ENCODE results near the gene ZNFX1. TPM values are rescaled to one million over a fixed set of nuclear protein-coding genes. Genes with fewer than 3 reads are reported as not detected.
"Not testable (repeated sequence)": the region's sequence is repeated elsewhere in the genome, so short reads cannot be mapped to it uniquely, and the experiment has no call there.

Gene ZNFX1
- total and polyA plus RNA-seq, 2 experiments from 2014 or later: 47.3 to 50.7 TPM

GRCh38 chr20:49316704-49317103 lies 38.8 kb upstream of the ZNFX1 start:
- Histone ChIP-seq H3K4me1 (ENCODE audit: insufficient read depth) (peaks cover 8% of the 10 kb centered on the region), H3K79me2 (ENCODE audit: insufficient read depth) (no peaks in the 10 kb centered on the region), H3K4me2 (ENCODE audit: unreplicated experiment) (no peak overlapping the region), H3K27me3 (replicated peaks; ENCODE audit: insufficient read depth) (peaks cover 57% of the 10 kb centered on the region), H3F3A (ENCODE audit: insufficient read depth) (no peaks in the 10 kb centered on the region), H3K4me3 (no peak overlapping the region), H3K36me3 (ENCODE audit: low read depth) (no peaks in the 10 kb centered on the region), H3K9ac (no peak overlapping the region), H3K9me2 (ENCODE audit: insufficient read depth) (no peaks in the 10 kb centered on the region), H4K20me1 (ENCODE audit: insufficient read depth) (no peaks in the 10 kb centered on the region), H2AFZ (no peak overlapping the region), H3K9me3 (ENCODE audit: low read depth) (no peaks in the 10 kb centered on the region), H3K27ac (no peak overlapping the region)
- 37 to 39% methylated on average over 2 of the region's 2 CpGs for WGBS, 2 experiments (ENCODE audit: low coverage in 1 of 2, low lambda C conversion rate in 2 of 2, missing lambda C conversion rate in 2 of 2)
- no peak for DNase-seq
- TF ChIP-seq EZH2 (IDR thresholded peaks at IDR 0.05; ENCODE audit: insufficient read depth, poor library complexity, severe bottlenecking): no peak
- no peak for TF ChIP-seq EZH2phosphoT487 (IDR thresholded peaks at IDR 0.05; ENCODE audit: insufficient read depth, low read depth)
- in situ Hi-C loops (cut with MboI): no loop called here

GRCh38 chr20:49315580-49315979 lies 37.7 kb upstream of the ZNFX1 start:
- Histone ChIP-seq H2AFZ (no peak overlapping the region), H3K27me3 (replicated peaks; ENCODE audit: insufficient read depth) (peaks cover 57% of the 10 kb centered on the region), H3K4me1 (ENCODE audit: insufficient read depth) (peaks cover 8% of the 10 kb centered on the region), H3K9me2 (ENCODE audit: insufficient read depth) (no peaks in the 10 kb centered on the region), H3K4me3 (no peak overlapping the region), H3K79me2 (ENCODE audit: insufficient read depth) (no peaks in the 10 kb centered on the region), H3F3A (ENCODE audit: insufficient read depth) (no peaks in the 10 kb centered on the region), H3K9ac (no peak overlapping the region), H4K20me1 (ENCODE audit: insufficient read depth) (no peaks in the 10 kb centered on the region), H3K4me2 (ENCODE audit: unreplicated experiment) (no peak overlapping the region), H3K9me3 (ENCODE audit: low read depth) (no peaks in the 10 kb centered on the region), H3K36me3 (ENCODE audit: low read depth) (no peaks in the 10 kb centered on the region), H3K27ac (no peak overlapping the region)
- WGBS, 2 experiments (ENCODE audit: low coverage in 1 of 2, low lambda C conversion rate in 2 of 2, missing lambda C conversion rate in 2 of 2): 97% methylated on average over 1 of the region's 1 CpG
- DNase-seq: no peak
- no peak for TF ChIP-seq EZH2phosphoT487 (IDR thresholded peaks at IDR 0.05; ENCODE audit: insufficient read depth, low read depth)
- no peak for TF ChIP-seq EZH2 (IDR thresholded peaks at IDR 0.05; ENCODE audit: insufficient read depth, poor library complexity, severe bottlenecking)
- in situ Hi-C loops (cut with MboI): no loop called here

GRCh38 chr20:49314052-49314451 lies 36.2 kb upstream of the ZNFX1 start:
- H3K36me3 ChIP-seq (ENCODE audit: low read depth); DNase-seq; H3K9me2 ChIP-seq (ENCODE audit: insufficient read depth); in situ Hi-C loops (cut with MboI); H3K4me2 ChIP-seq (ENCODE audit: unreplicated experiment); H3F3A ChIP-seq (ENCODE audit: insufficient read depth); H3K79me2 ChIP-seq (ENCODE audit: insufficient read depth); H2AFZ ChIP-seq; H4K20me1 ChIP-seq (ENCODE audit: insufficient read depth); H3K4me3 ChIP-seq; H3K9ac ChIP-seq; H3K4me1 ChIP-seq (ENCODE audit: insufficient read depth); H3K27ac ChIP-seq; H3K9me3 ChIP-seq (ENCODE audit: low read depth): not testable (repeated sequence)
- peaks cover 46% of the 10 kb centered on the region for H3K27me3 ChIP-seq (replicated peaks; ENCODE audit: insufficient read depth)
- 31 to 34% methylated on average over 2 of the region's 2 CpGs for WGBS, 2 experiments (ENCODE audit: low coverage in 1 of 2, low lambda C conversion rate in 2 of 2, missing lambda C conversion rate in 2 of 2)

GRCh38 chr20:49313283-49313682 lies 35.4 kb upstream of the ZNFX1 start:
- H3K9ac ChIP-seq: no peak overlapping the region
- in situ Hi-C loops (cut with MboI): no loop called here
- no peaks in the 10 kb centered on the region for H3K9me3 ChIP-seq (ENCODE audit: low read depth)
- no peak for DNase-seq
- H3K4me2 ChIP-seq (ENCODE audit: unreplicated experiment): no peak overlapping the region
- no peak overlapping the region for H2AFZ ChIP-seq
- no peaks in the 10 kb centered on the region for H3K9me2 ChIP-seq (ENCODE audit: insufficient read depth)
- TF ChIP-seq EZH2phosphoT487 (IDR thresholded peaks at IDR 0.05; ENCODE audit: insufficient read depth, low read depth) (no peak), EZH2 (IDR thresholded peaks at IDR 0.05; ENCODE audit: insufficient read depth, poor library complexity, severe bottlenecking) (no peak)
- H3F3A ChIP-seq (ENCODE audit: insufficient read depth): no peaks in the 10 kb centered on the region
- H3K27me3 ChIP-seq (replicated peaks; ENCODE audit: insufficient read depth): peaks cover 38% of the 10 kb centered on the region
- WGBS, 2 experiments (ENCODE audit: low coverage in 1 of 2, low lambda C conversion rate in 2 of 2, missing lambda C conversion rate in 2 of 2): 53 to 54% methylated on average over 2 of the region's 2 CpGs
- H3K4me3 ChIP-seq: no peak overlapping the region
- no peaks in the 10 kb centered on the region for H3K4me1 ChIP-seq (ENCODE audit: insufficient read depth)
- no peaks in the 10 kb centered on the region for H3K36me3 ChIP-seq (ENCODE audit: low read depth)
- no peaks in the 10 kb centered on the region for H3K79me2 ChIP-seq (ENCODE audit: insufficient read depth)
- no peak overlapping the region for H3K27ac ChIP-seq
- H4K20me1 ChIP-seq (ENCODE audit: insufficient read depth): no peaks in the 10 kb centered on the region

- TF ChIP-seq EZH2 (IDR thresholded peaks at IDR 0.05; ENCODE audit: insufficient read depth, poor library complexity, severe bottlenecking): no peak
- no peak for TF ChIP-seq EZH2phosphoT487 (IDR thresholded peaks at IDR 0.05; ENCODE audit: insufficient read depth, low read depth)
- no peaks in the 10 kb centered on the region for H3K9me2 ChIP-seq (ENCODE audit: insufficient read depth)
- no peaks in the 10 kb centered on the region for H3F3A ChIP-seq (ENCODE audit: insufficient read depth)
- WGBS, 2 experiments (ENCODE audit: low coverage in 1 of 2, low lambda C conversion rate in 2 of 2, missing lambda C conversion rate in 2 of 2): 80 to 84% methylated on average over 4 of the region's 4 CpGs
- in situ Hi-C loops (cut with MboI): no loop called here
- DNase-seq: no peak
- H3K79me2 ChIP-seq (ENCODE audit: insufficient read depth): no peaks in the 10 kb centered on the region
- H3K4me2 ChIP-seq (ENCODE audit: unreplicated experiment): no peak overlapping the region
- no peaks in the 10 kb centered on the region for H3K9me3 ChIP-seq (ENCODE audit: low read depth)
- no peak overlapping the region for H2AFZ ChIP-seq
- H3K36me3 ChIP-seq (ENCODE audit: low read depth): no peaks in the 10 kb centered on the region
- no peak overlapping the region for H3K9ac ChIP-seq
- no peak overlapping the region for H3K4me3 ChIP-seq
- H3K4me1 ChIP-seq (ENCODE audit: insufficient read depth): no peaks in the 10 kb centered on the region
- H3K27me3 ChIP-seq (replicated peaks; ENCODE audit: insufficient read depth): peaks cover 32% of the 10 kb centered on the region
- H3K27ac ChIP-seq: no peak overlapping the region
- no peaks in the 10 kb centered on the region for H4K20me1 ChIP-seq (ENCODE audit: insufficient read depth)
These were observed 34.8 kb upstream of the ZNFX1 start for GRCh38 chr20:49312661-49313060.

All from GM23248 (cell line).